K562 (cell line): ENCODE measurements around the gene SH2D3A. TPM values are rescaled to one million over a fixed set of nuclear protein-coding genes. Genes with fewer than 3 reads are reported as not detected.

Experiments
- BCOR ChIP-seq: fragments of 450-650 bp; IDR thresholded peaks from 2 replicates; pipeline ENCODE4 v1.6.1; 2016
- BRD4 ChIP-seq: fragments of 200-600 bp; sonication (generic); IDR thresholded peaks from 2 replicates; pipeline ENCODE4 v1.6.1; 2017; ENCODE audit warnings: inconsistent platforms
- KDM1A ChIP-seq, 2 experiments: fragments of 450-650 bp; IDR thresholded peaks; 2 replicates each; pipeline ENCODE4 v1.6.1; 2016; ENCODE audit warnings: mild to moderate bottlenecking in 2 of 2
- NR1H2 ChIP-seq: sonication (generic); formaldehyde crosslinking; IDR thresholded peaks from 2 replicates; pipeline ENCODE4 v1.4.0; 2020; ENCODE audit warnings: mild to moderate bottlenecking, missing genetic modification reagents
- PTTG1 ChIP-seq: fragments of 450-650 bp; IDR thresholded peaks from 2 replicates; pipeline ENCODE4 v1.6.1; 2016; ENCODE audit warnings: low read depth, mild to moderate bottlenecking, missing genetic modification characterization, missing compliant biosample characterization
- RCOR1 ChIP-seq, 2 experiments: IDR thresholded peaks; 2 replicates each; pipeline ENCODE4 v1.6.1; 2012; ENCODE audit warnings: low read depth in 2 of 2, low read length in 2 of 2, borderline replicate concordance in 1 of 2, improper control_type of control experiment in 1 of 2
- SMC3 ChIP-seq: conservative IDR thresholded peaks from 2 replicates; pipeline ENCODE4 v1.6.1; 2011; ENCODE audit warnings: low read depth, low read length, improper control_type of control experiment; ENCODE audit not compliant: insufficient read depth
- SRSF9 ChIP-seq: fragments of 200-400 bp; formaldehyde crosslinking; IDR thresholded peaks from 2 replicates; pipeline ENCODE4 v1.6.1; 2017; ENCODE audit warnings: low read depth, low read length, borderline replicate concordance
- ZBTB8A ChIP-seq: fragments of 450-650 bp; IDR thresholded peaks from 2 replicates; pipeline ENCODE4 v1.6.1; 2018; ENCODE audit warnings: mild to moderate bottlenecking, moderate library complexity; ENCODE audit not compliant: partially characterized antibody
- ZNF24 ChIP-seq: fragments of 450-650 bp; IDR thresholded peaks from 2 replicates; pipeline ENCODE4 v1.6.1; 2016
- ZNF586 ChIP-seq: fragments of 450-650 bp; formaldehyde crosslinking; conservative IDR thresholded peaks from 2 replicates; pipeline ENCODE4 v1.4.0; 2020; ENCODE audit warnings: mild to moderate bottlenecking, moderate library complexity
- polyA plus RNA-seq, 8 experiments: library from polyadenylated mRNA; depleted of rRNA in 4 of 8; stranded (reverse) in 5 of 8; unstranded in 3 of 8; fragments of >200 nt; fragmentation: Nextera tagmentation in 2 of 8; fragmentation: Illumina TruSeq in 1 of 8; extraction: Ambion mirVana in 2 of 8; extraction: Trizol in 1 of 8; gene quantifications; 2 replicates each; pipeline versions ENCODE4 v1.2.1 to v1.2.3, GENCODE V29; 2011 to 2014; ENCODE audit warnings: inconsistent platforms in 1 of 8, missing spikeins in 1 of 8
- total RNA-seq, 7 experiments: library from RNA; depleted of rRNA in 6 of 7; stranded (reverse); fragments of >200 nt in 6 of 7; fragmentation: Illumina TruSeq in 2 of 7; extraction: Trizol in 2 of 7; gene quantifications; 2 replicates each; pipeline versions ENCODE4 v1.2.1 to v1.2.3, GENCODE V29; 2011 to 2021; ENCODE audit warnings: low replicate concordance in 1 of 7
- TF ChIP-seq, protein P1 (sequence below), 2 experiments: fragments of 450-650 bp; formaldehyde crosslinking in 1 of 2; IDR thresholded peaks; 2 replicates each; pipeline versions ENCODE4 v1.4.0 to v1.6.1; 2014 to 2020; ENCODE audit warnings: mild to moderate bottlenecking in 2 of 2, borderline replicate concordance in 1 of 2, low read depth in 1 of 2
- TF ChIP-seq, protein P2 (sequence below): IDR thresholded peaks from 2 replicates; pipeline ENCODE4 v1.6.1; 2011; ENCODE audit not compliant: insufficient read length; ENCODE audit errors: extremely low read depth
- TF ChIP-seq, protein P3 (sequence below): fragments of 450-650 bp; IDR thresholded peaks from 2 replicates; pipeline ENCODE4 v1.6.1; 2016; ENCODE audit warnings: borderline replicate concordance
- TF ChIP-seq, protein P4 (sequence below), 3 experiments: IDR thresholded peaks in 2 of 3; conservative IDR thresholded peaks in 1 of 3; 2 replicates each; pipeline ENCODE4 v1.5.1; 2011 to 2012; ENCODE audit warnings: low read length in 3 of 3, mild to moderate bottlenecking in 3 of 3, control low read depth in 2 of 3, improper control_type of control experiment in 1 of 3, inconsistent platforms in 1 of 3, low read depth in 1 of 3, mixed read lengths in 1 of 3, moderate library complexity in 1 of 3; ENCODE audit not compliant: insufficient read depth in 2 of 3

The SH2D3A gene
- total and polyA plus RNA-seq, 9 of the 15 experiments (the other 6 are each of a cell fraction or from before 2014, with no cell fraction given) = 0.75 to 26.3 (median 8.9) TPM

DNA sequence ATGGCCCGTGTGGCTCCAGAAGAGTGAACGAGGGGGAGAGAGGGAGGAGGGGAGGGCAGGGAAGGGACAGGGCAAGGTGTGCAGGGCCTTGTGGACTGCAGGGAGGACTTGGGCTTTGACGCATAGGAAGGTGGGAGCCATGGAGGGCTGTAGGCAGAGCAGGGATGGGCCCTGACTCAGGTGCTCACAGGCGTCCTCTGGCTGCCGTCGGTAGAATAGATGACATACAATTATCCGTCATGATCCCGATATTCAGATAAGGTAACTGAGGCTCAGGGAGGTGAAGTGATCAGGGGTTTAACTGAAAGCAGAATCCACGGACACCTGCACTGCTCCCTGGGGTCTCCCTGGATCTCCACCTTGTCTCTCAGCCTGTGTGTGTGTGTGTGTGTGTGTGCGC lies 50.2 kb downstream of the SH2D3A start (continued):
- TF ChIP-seq, protein P1, sequence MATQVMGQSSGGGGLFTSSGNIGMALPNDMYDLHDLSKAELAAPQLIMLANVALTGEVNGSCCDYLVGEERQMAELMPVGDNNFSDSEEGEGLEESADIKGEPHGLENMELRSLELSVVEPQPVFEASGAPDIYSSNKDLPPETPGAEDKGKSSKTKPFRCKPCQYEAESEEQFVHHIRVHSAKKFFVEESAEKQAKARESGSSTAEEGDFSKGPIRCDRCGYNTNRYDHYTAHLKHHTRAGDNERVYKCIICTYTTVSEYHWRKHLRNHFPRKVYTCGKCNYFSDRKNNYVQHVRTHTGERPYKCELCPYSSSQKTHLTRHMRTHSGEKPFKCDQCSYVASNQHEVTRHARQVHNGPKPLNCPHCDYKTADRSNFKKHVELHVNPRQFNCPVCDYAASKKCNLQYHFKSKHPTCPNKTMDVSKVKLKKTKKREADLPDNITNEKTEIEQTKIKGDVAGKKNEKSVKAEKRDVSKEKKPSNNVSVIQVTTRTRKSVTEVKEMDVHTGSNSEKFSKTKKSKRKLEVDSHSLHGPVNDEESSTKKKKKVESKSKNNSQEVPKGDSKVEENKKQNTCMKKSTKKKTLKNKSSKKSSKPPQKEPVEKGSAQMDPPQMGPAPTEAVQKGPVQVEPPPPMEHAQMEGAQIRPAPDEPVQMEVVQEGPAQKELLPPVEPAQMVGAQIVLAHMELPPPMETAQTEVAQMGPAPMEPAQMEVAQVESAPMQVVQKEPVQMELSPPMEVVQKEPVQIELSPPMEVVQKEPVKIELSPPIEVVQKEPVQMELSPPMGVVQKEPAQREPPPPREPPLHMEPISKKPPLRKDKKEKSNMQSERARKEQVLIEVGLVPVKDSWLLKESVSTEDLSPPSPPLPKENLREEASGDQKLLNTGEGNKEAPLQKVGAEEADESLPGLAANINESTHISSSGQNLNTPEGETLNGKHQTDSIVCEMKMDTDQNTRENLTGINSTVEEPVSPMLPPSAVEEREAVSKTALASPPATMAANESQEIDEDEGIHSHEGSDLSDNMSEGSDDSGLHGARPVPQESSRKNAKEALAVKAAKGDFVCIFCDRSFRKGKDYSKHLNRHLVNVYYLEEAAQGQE (IDR thresholded peaks at IDR 0.05; ENCODE audit: borderline replicate concordance) = peak; percentile 26; the same call in 1 of the 2 replicates
- TF ChIP-seq, protein P1 (CRISPR knock-in tag; IDR thresholded peaks at IDR 0.05; ENCODE audit: low read depth) = no peak
- TF ChIP-seq ZBTB8A = no peak
- no peak for TF ChIP-seq SRSF9
- TF ChIP-seq BCOR = peak; percentile 84
- TF ChIP-seq NR1H2 = 0 out of 2 replicates have a peak, but pooled peaks have one; percentile 0
- TF ChIP-seq, protein P2, sequence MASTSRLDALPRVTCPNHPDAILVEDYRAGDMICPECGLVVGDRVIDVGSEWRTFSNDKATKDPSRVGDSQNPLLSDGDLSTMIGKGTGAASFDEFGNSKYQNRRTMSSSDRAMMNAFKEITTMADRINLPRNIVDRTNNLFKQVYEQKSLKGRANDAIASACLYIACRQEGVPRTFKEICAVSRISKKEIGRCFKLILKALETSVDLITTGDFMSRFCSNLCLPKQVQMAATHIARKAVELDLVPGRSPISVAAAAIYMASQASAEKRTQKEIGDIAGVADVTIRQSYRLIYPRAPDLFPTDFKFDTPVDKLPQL = no peak
- no peak for TF ChIP-seq BRD4
- TF ChIP-seq SMC3 = peak; percentile 26; the same call in 1 of the 2 replicates
- TF ChIP-seq, protein P3, sequence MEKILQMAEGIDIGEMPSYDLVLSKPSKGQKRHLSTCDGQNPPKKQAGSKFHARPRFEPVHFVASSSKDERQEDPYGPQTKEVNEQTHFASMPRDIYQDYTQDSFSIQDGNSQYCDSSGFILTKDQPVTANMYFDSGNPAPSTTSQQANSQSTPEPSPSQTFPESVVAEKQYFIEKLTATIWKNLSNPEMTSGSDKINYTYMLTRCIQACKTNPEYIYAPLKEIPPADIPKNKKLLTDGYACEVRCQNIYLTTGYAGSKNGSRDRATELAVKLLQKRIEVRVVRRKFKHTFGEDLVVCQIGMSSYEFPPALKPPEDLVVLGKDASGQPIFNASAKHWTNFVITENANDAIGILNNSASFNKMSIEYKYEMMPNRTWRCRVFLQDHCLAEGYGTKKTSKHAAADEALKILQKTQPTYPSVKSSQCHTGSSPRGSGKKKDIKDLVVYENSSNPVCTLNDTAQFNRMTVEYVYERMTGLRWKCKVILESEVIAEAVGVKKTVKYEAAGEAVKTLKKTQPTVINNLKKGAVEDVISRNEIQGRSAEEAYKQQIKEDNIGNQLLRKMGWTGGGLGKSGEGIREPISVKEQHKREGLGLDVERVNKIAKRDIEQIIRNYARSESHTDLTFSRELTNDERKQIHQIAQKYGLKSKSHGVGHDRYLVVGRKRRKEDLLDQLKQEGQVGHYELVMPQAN = no peak
- TF ChIP-seq ZNF24 = no peak
- TF ChIP-seq PTTG1 (tag) = no peak
- TF ChIP-seq, protein P4, sequence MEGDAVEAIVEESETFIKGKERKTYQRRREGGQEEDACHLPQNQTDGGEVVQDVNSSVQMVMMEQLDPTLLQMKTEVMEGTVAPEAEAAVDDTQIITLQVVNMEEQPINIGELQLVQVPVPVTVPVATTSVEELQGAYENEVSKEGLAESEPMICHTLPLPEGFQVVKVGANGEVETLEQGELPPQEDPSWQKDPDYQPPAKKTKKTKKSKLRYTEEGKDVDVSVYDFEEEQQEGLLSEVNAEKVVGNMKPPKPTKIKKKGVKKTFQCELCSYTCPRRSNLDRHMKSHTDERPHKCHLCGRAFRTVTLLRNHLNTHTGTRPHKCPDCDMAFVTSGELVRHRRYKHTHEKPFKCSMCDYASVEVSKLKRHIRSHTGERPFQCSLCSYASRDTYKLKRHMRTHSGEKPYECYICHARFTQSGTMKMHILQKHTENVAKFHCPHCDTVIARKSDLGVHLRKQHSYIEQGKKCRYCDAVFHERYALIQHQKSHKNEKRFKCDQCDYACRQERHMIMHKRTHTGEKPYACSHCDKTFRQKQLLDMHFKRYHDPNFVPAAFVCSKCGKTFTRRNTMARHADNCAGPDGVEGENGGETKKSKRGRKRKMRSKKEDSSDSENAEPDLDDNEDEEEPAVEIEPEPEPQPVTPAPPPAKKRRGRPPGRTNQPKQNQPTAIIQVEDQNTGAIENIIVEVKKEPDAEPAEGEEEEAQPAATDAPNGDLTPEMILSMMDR (IDR thresholded peaks at IDR 0.05 in 2 of 3, conservative IDR thresholded peaks at IDR 0.05 in 1 of 3; ENCODE audit: insufficient read depth in 2 of 3, low read depth in 1 of 3, low read length in 3 of 3) = peak; percentile 63 to 71 (median 66)
- no peak for TF ChIP-seq ZNF586 (CRISPR knock-in tag)
- peak in 1 of 2 experiments; percentile 90; a peak in 2 of 4 replicates for TF ChIP-seq RCOR1 (IDR thresholded peaks at IDR 0.05; ENCODE audit: borderline replicate concordance in 1 of 2, low read depth in 2 of 2, low read length in 2 of 2)
- peak; percentile 80 to 91 for TF ChIP-seq KDM1A (IDR thresholded peaks at IDR 0.05)
